Testis (tissue), 2 donors: Measurements from ENCODE around the gene IRGC.

ENCODE experiments used
- CTCF ChIP-seq, 3 experiments: fragments of 450-650 bp in 2 of 3; fragments of 200-600 bp in 1 of 3; sonication (generic) in 1 of 3; IDR thresholded peaks; one replicate each; pipeline ENCODE4 v1.5.1; 2016 to 2019; ENCODE audit warnings: antibody characterized with exemption in 3 of 3, mild to moderate bottlenecking in 2 of 3, moderate library complexity in 1 of 3
- POLR2A ChIP-seq: fragments of 450-650 bp; IDR thresholded peaks from one replicate; pipeline ENCODE4 v1.6.1; 2017; ENCODE audit warnings: antibody characterized with exemption, mild to moderate bottlenecking, moderate library complexity

- TF ChIP-seq CTCF (IDR thresholded peaks at IDR 0.05) (no peak), POLR2A (no peak)
Measured at GRCh38 chr19:43769256-43769655, 53.4 kb downstream of the IRGC start.
